K562 (cell line): ENCODE data around the gene TKTL2. TPM values are rescaled to one million over a fixed set of nuclear protein-coding genes. Genes with fewer than 3 reads are reported as not detected.

Experiments
- BRD9 ChIP-seq: fragments of 450-650 bp; IDR thresholded peaks from 2 replicates; pipeline ENCODE4 v1.6.1; 2018; ENCODE audit warnings: low read depth; ENCODE audit not compliant: partially characterized antibody
- CBX1 ChIP-seq: sonication (generic); IDR thresholded peaks from 2 replicates; pipeline ENCODE4 v1.6.1; 2016; ENCODE audit warnings: antibody characterized with exemption, low read depth, mild to moderate bottlenecking
- DDX20 ChIP-seq: fragments of 450-650 bp; IDR thresholded peaks from 2 replicates; pipeline ENCODE4 v1.6.1; 2016; ENCODE audit warnings: missing genetic modification characterization, low read depth, mild to moderate bottlenecking, missing compliant biosample characterization, moderate library complexity
- ESRRB ChIP-seq: fragments of 250-450 bp; sonication (Bioruptor Pico); IDR thresholded peaks from 2 replicates; pipeline ENCODE4 v1.5.0; 2020; ENCODE audit warnings: mild to moderate bottlenecking, moderate library complexity, borderline replicate concordance
- GATAD2A ChIP-seq: fragments of 450-650 bp; IDR thresholded peaks from 2 replicates; pipeline ENCODE4 v1.6.1; 2017
- JUND ChIP-seq, 2 experiments: IDR thresholded peaks; 2 replicates in 1 of 2; 3 replicates in 1 of 2; pipeline ENCODE4 v1.6.1; 2011; ENCODE audit warnings: borderline replicate concordance in 2 of 2, low read depth in 2 of 2, low read length in 2 of 2, improper control_type of control experiment in 1 of 2, missing biosample characterization in 1 of 2, missing genetic modification characterization in 1 of 2, missing genetic modification reagents in 1 of 2
- NCOR1 ChIP-seq: fragments of 450-650 bp; IDR thresholded peaks from 2 replicates; pipeline ENCODE4 v1.6.1; 2016; ENCODE audit warnings: mild to moderate bottlenecking, moderate library complexity
- NR2F6 ChIP-seq: fragments of 450-650 bp; formaldehyde crosslinking; IDR thresholded peaks from 2 replicates; pipeline ENCODE4 v1.4.0; 2020; ENCODE audit warnings: mild to moderate bottlenecking
- PRDM10 ChIP-seq: fragments of 450-650 bp; IDR thresholded peaks from 2 replicates; pipeline ENCODE4 v1.6.1; 2018; ENCODE audit not compliant: partially characterized antibody
- RUNX1 ChIP-seq: sonication (generic); IDR thresholded peaks from 2 replicates; pipeline ENCODE4 v1.6.1; 2016; ENCODE audit warnings: antibody characterized with exemption, low read depth
- SAP30 ChIP-seq: fragments of 200-600 bp; sonication (generic); IDR thresholded peaks from 2 replicates; pipeline ENCODE4 v1.6.1; 2012; ENCODE audit warnings: borderline replicate concordance, low read depth, mild to moderate bottlenecking, moderate library complexity, low read length, control low read depth, inconsistent platforms; ENCODE audit not compliant: insufficient read depth, poor library complexity, severe bottlenecking
- SP1 ChIP-seq: sonication (generic); formaldehyde crosslinking; IDR thresholded peaks from 2 replicates; pipeline ENCODE4 v1.8.1; 2022; ENCODE audit warnings: mild to moderate bottlenecking, missing genetic modification reagents
- TAL1 ChIP-seq: fragments of 450-650 bp; IDR thresholded peaks from 2 replicates; pipeline ENCODE4 v1.6.1; 2016; ENCODE audit warnings: mild to moderate bottlenecking
- ZFP1 ChIP-seq: fragments of 450-650 bp; formaldehyde crosslinking; IDR thresholded peaks from 2 replicates; pipeline ENCODE4 v1.4.0; 2020; ENCODE audit warnings: mild to moderate bottlenecking, mixed read lengths
- ZNF184 ChIP-seq: sonication (generic); formaldehyde crosslinking; IDR thresholded peaks from 2 replicates; pipeline ENCODE4 v1.5.0; 2020; ENCODE audit warnings: missing genetic modification reagents
- ZNF232 ChIP-seq: sonication (generic); formaldehyde crosslinking; IDR thresholded peaks from 2 replicates; pipeline ENCODE4 v1.8.0; 2022; ENCODE audit warnings: mild to moderate bottlenecking, missing genetic modification reagents
- ZNF766 ChIP-seq: fragments of 200-800 bp; sonication (Bioruptor generic); conservative IDR thresholded peaks from 2 replicates; pipeline ENCODE4 v1.6.1; 2016; ENCODE audit warnings: missing genetic modification characterization, missing compliant biosample characterization
- ZZZ3 ChIP-seq: fragments of 450-650 bp; IDR thresholded peaks from 2 replicates; pipeline ENCODE4 v1.6.1; 2016; ENCODE audit warnings: antibody characterized with exemption, mild to moderate bottlenecking, moderate library complexity
- polyA plus RNA-seq, 8 experiments: library from polyadenylated mRNA; depleted of rRNA in 4 of 8; stranded (reverse) in 5 of 8; unstranded in 3 of 8; fragments of >200 nt; fragmentation: Nextera tagmentation in 2 of 8; fragmentation: Illumina TruSeq in 1 of 8; extraction: Ambion mirVana in 2 of 8; extraction: Trizol in 1 of 8; gene quantifications; 2 replicates each; pipeline versions ENCODE4 v1.2.1 to v1.2.3, GENCODE V29; 2011 to 2014; ENCODE audit warnings: inconsistent platforms in 1 of 8, missing spikeins in 1 of 8
- total RNA-seq, 7 experiments: library from RNA; depleted of rRNA in 6 of 7; stranded (reverse); fragments of >200 nt in 6 of 7; fragmentation: Illumina TruSeq in 2 of 7; extraction: Trizol in 2 of 7; gene quantifications; 2 replicates each; pipeline versions ENCODE4 v1.2.1 to v1.2.3, GENCODE V29; 2011 to 2021; ENCODE audit warnings: low replicate concordance in 1 of 7
- TF ChIP-seq, protein P1 (sequence below): fragments of 450-650 bp; formaldehyde crosslinking; conservative IDR thresholded peaks from 2 replicates; pipeline ENCODE4 v1.4.0; 2022; ENCODE audit warnings: mild to moderate bottlenecking, missing genetic modification characterization
- TF ChIP-seq, protein P2 (sequence below): IDR thresholded peaks from 3 replicates; pipeline ENCODE4 v1.6.1; 2011; ENCODE audit warnings: borderline replicate concordance, mild to moderate bottlenecking; ENCODE audit not compliant: insufficient read length, insufficient read depth
- TF ChIP-seq, protein P3 (sequence below): fragments of 200-800 bp; sonication (Bioruptor generic); IDR thresholded peaks from 2 replicates; pipeline ENCODE4 v1.6.1; 2017; ENCODE audit warnings: missing genetic modification characterization, missing compliant biosample characterization

TKTL2 gene
- total and polyA plus RNA-seq, 9 of the 15 experiments (the other 6 are each of a cell fraction or from before 2014, with no cell fraction given), result 0.03 to 0.31 (median 0.09) TPM; not detected in 1

- TF ChIP-seq PRDM10 (no peak), ZZZ3 (no peak), ZNF184 (CRISPR knock-in tag) (no peak), SAP30 (no peak), SP1 (CRISPR knock-in tag) (no peak), CBX1 (no peak), ESRRB (no peak), RUNX1 (no peak), GATAD2A (no peak), DDX20 (tag) (no peak), NCOR1 (peak; percentile 55), BRD9 (no peak), ZNF232 (CRISPR knock-in tag) (no peak), NR2F6 (no peak), TAL1 (peak; percentile 65), JUND (IDR thresholded peaks at IDR 0.05; ENCODE audit: borderline replicate concordance, low read depth, low read length) (no peak), JUND (tag; IDR thresholded peaks at IDR 0.05; ENCODE audit: borderline replicate concordance, low read depth, low read length) (no peak), ZFP1 (CRISPR knock-in tag) (no peak), ZNF766 (CRISPR knock-in tag) (no peak)
- TF ChIP-seq, protein P1, sequence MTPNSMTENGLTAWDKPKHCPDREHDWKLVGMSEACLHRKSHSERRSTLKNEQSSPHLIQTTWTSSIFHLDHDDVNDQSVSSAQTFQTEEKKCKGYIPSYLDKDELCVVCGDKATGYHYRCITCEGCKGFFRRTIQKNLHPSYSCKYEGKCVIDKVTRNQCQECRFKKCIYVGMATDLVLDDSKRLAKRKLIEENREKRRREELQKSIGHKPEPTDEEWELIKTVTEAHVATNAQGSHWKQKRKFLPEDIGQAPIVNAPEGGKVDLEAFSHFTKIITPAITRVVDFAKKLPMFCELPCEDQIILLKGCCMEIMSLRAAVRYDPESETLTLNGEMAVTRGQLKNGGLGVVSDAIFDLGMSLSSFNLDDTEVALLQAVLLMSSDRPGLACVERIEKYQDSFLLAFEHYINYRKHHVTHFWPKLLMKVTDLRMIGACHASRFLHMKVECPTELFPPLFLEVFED (CRISPR knock-in tag), result no peak
- TF ChIP-seq, protein P2, sequence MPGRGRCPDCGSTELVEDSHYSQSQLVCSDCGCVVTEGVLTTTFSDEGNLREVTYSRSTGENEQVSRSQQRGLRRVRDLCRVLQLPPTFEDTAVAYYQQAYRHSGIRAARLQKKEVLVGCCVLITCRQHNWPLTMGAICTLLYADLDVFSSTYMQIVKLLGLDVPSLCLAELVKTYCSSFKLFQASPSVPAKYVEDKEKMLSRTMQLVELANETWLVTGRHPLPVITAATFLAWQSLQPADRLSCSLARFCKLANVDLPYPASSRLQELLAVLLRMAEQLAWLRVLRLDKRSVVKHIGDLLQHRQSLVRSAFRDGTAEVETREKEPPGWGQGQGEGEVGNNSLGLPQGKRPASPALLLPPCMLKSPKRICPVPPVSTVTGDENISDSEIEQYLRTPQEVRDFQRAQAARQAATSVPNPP, result no peak
- TF ChIP-seq, protein P3, sequence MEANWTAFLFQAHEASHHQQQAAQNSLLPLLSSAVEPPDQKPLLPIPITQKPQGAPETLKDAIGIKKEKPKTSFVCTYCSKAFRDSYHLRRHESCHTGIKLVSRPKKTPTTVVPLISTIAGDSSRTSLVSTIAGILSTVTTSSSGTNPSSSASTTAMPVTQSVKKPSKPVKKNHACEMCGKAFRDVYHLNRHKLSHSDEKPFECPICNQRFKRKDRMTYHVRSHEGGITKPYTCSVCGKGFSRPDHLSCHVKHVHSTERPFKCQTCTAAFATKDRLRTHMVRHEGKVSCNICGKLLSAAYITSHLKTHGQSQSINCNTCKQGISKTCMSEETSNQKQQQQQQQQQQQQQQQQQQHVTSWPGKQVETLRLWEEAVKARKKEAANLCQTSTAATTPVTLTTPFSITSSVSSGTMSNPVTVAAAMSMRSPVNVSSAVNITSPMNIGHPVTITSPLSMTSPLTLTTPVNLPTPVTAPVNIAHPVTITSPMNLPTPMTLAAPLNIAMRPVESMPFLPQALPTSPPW, result no peak
Measured at GRCh38 chr4:163486321-163486720, 12.8 kb upstream of the TKTL2 start (continued).
